Fibroblast of villous mesenchyme (primary cell): ENCODE measurements around the gene AKAIN1. TPM values are rescaled to one million over a fixed set of nuclear protein-coding genes. Genes with fewer than 3 reads are reported as not detected.

Source experiments
- DNase-seq: peaks from one replicate; pipeline ENCODE4 v3.0.0-alpha.2; 2010; ENCODE audit warnings: low read depth
- H3K4me3 ChIP-seq: 2 replicates; pipeline ENCODE4 v1.5.1; 2011; ENCODE audit warnings: low read depth, mild to moderate bottlenecking, low read length
- CTCF ChIP-seq: IDR thresholded peaks from 2 replicates; pipeline ENCODE4 v1.5.1; 2012; ENCODE audit warnings: low read depth, mild to moderate bottlenecking, low read length; ENCODE audit not compliant: insufficient read depth
- total RNA-seq: library from RNA; depleted of rRNA; stranded (reverse); fragments of >200 nt; gene quantifications from 2 replicates; pipeline ENCODE4 v1.2.3, GENCODE V29; 2012

Gene AKAIN1
- total RNA-seq, 1 donor: not detected

DNA sequence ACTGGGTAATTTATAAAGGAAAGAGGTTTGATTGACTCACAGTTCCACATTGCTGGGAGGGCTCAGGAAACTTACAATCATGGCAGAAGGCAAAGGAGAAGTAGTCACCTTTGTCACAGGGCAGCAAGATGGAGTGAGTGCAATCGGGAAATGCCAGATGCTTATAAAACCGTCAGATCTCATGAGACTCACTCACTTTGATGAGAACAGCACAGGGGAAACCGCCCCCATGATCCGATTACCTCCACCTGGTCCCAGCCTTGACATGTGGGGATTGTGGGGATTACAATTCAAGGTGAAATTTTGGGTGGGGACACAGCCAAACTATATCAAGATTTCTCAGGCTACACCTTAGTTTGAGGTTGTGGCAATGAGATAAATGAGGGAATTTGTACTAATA, 54.9 kb downstream of the AKAIN1 start:
- no peak for DNase-seq
- no peak for TF ChIP-seq CTCF

DNA sequence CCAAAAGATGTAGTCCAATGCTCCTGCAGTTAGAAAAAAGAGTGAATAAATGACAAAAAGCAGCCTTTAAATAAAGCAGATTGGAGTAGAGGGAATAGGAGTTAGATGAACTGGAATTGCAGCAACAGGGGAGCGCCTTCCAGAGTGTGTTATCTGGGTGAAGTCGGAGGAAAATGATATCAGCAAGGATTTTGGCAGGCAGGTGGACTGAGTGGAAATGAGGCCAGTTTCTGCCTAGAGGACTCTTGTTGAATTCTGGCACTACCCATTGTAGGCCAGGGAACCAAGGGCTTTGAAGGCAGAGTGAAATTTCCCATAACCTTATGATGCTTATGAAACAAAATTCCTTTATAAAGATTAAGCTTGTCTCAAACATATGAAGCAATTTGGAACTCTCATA, 59.8 kb downstream of the AKAIN1 start:
- no peak overlapping the region for H3K4me3 ChIP-seq
- TF ChIP-seq CTCF: no peak
- DNase-seq: no peak

More for the DNA sequence above, 54.9 kb downstream of the AKAIN1 start:
- no peak overlapping the region for H3K4me3 ChIP-seq

DNA sequence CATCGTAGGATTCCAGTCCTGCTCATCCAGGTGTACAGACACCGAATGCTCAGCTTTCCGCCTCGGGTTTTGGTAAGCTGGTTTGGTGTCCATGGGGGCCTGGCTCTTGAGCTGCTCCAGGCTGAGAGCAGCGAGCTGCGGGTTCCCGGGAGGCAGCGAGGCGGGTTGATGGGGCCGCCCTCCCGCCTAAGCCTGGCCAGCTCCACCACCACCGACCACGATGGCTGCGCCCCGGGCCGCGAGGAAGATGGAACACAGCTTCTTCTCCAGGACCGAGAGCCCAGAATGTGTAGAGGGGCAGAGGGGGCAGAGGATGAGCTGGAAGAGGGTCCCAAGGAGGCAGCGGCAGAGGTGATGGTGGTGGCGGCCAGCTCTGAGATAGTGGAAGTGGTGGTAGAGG, 64.1 kb downstream of the AKAIN1 start:
- TF ChIP-seq CTCF: no peak
- no peak overlapping the region for H3K4me3 ChIP-seq
- DNase-seq: no peak

DNA sequence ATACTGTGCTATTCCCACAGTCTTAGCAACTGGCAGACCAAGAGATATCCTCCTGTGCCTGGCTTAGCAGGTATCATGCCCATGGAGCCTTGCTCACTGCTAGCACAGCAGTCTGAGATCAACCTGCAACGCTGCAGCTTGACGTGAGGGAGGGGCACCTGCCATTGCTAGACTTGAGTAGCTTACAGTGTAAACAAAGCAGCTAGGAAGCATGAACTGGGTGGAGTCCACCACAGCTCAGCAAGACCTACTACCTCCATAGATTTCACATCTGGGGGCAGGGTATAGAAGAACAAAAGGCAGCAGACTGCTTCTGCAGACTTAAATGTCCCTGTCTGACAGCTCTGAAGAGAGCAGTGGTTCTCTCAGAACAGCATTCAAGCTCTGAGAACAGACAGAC, 74.8 kb downstream of the AKAIN1 start:
- no peak overlapping the region for H3K4me3 ChIP-seq
- no peak for TF ChIP-seq CTCF
- DNase-seq: no peak

GRCh38 chr18:5110266-5110665, 86.8 kb downstream of the AKAIN1 start:
- no peak for DNase-seq
- TF ChIP-seq CTCF: no peak
- H3K4me3 ChIP-seq: no peak overlapping the region

GRCh38 chr18:5107988-5108387, 89.1 kb downstream of the AKAIN1 start:
- H3K4me3 ChIP-seq: no peak overlapping the region
- no peak for TF ChIP-seq CTCF
- no peak for DNase-seq

DNA sequence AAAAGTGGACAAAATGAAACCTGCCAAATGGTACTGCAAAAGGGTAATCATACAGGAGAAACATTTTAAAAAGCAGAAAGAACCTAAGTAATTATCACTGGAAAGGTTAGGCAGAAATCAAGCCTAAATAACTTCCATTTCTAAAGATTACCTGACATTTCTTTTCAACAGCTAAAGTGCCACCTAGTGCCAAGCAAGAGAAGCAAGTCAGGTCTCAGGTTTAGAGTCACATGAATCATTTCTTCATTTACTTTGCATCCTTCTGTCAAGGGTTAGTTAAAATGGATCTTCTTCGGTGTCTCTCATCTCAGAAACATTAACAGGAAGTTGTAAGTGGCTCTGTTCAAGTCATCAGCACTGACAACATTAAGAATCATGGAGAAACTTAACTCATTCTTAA, 90.3 kb downstream of the AKAIN1 start:
- no peak overlapping the region for H3K4me3 ChIP-seq
- DNase-seq: no peak

More for the DNA sequence above, 90.3 kb downstream of the AKAIN1 start:
- no peak for TF ChIP-seq CTCF
